ENCODE results near the gene CASK. TPM values are rescaled to one million over a fixed set of nuclear protein-coding genes. Genes with fewer than 3 reads are reported as not detected.

The CASK gene
- total and polyA plus RNA-seq, 8 donors: 7.3 to 82.0 (median 32.3) TPM

- H3K4me3 ChIP-seq: no peak overlapping the region
- no peak for DNase-seq
- no peak overlapping the region for H3K27ac ChIP-seq
- intact Hi-C loops (cut with DNase I; ENCODE audit: low total_unique reads): no loop called here
- peaks cover 0 to 20% (median 5%) of the 10 kb centered on the region in 4 donors for H3K4me1 ChIP-seq
- WGBS, 5 donors: 47 to 85% (median 73%) methylated on average over 1 of the region's 1 CpG
- H3K27me3 ChIP-seq: no peaks in the 10 kb centered on the region
- H3K9me3 ChIP-seq: no peaks in the 10 kb centered on the region
- TF ChIP-seq POLR2AphosphoS5 (IDR thresholded peaks at IDR 0.05): no peak
- no peak for TF ChIP-seq POLR2A (IDR thresholded peaks at IDR 0.05)
- TF ChIP-seq EP300 (IDR thresholded peaks at IDR 0.05): no peak
- no peaks in the 10 kb centered on the region for H3K36me3 ChIP-seq
Measured at GRCh38 chrX:41913476-41913875, 9.9 kb downstream of the CASK start.

GRCh38 chrX:41912923-41913322 lies 10.4 kb downstream of the CASK start:
- Histone ChIP-seq H3K9me3 (no peaks in the 10 kb centered on the region), H3K27me3 (no peaks in the 10 kb centered on the region), H3K36me3 (no peaks in the 10 kb centered on the region), H3K4me1 (peaks cover 0 to 25% (median 5%) of the 10 kb centered on the region in 4 donors), H3K27ac (no peak overlapping the region), H3K4me3 (no peak overlapping the region)
- intact Hi-C loops (cut with DNase I; ENCODE audit: low total_unique reads): no loop called here
- TF ChIP-seq EP300 (IDR thresholded peaks at IDR 0.05) (no peak), POLR2AphosphoS5 (IDR thresholded peaks at IDR 0.05) (no peak), POLR2A (IDR thresholded peaks at IDR 0.05) (no peak)
- TF ChIP-seq, protein P1, sequence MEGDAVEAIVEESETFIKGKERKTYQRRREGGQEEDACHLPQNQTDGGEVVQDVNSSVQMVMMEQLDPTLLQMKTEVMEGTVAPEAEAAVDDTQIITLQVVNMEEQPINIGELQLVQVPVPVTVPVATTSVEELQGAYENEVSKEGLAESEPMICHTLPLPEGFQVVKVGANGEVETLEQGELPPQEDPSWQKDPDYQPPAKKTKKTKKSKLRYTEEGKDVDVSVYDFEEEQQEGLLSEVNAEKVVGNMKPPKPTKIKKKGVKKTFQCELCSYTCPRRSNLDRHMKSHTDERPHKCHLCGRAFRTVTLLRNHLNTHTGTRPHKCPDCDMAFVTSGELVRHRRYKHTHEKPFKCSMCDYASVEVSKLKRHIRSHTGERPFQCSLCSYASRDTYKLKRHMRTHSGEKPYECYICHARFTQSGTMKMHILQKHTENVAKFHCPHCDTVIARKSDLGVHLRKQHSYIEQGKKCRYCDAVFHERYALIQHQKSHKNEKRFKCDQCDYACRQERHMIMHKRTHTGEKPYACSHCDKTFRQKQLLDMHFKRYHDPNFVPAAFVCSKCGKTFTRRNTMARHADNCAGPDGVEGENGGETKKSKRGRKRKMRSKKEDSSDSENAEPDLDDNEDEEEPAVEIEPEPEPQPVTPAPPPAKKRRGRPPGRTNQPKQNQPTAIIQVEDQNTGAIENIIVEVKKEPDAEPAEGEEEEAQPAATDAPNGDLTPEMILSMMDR (IDR thresholded peaks at IDR 0.05): no peak
- WGBS, 5 donors: 62 to 88% (median 71%) methylated on average over 4 of the region's 4 CpGs
- peak in 1 of 2 donors; percentile 36 for DNase-seq

DNA sequence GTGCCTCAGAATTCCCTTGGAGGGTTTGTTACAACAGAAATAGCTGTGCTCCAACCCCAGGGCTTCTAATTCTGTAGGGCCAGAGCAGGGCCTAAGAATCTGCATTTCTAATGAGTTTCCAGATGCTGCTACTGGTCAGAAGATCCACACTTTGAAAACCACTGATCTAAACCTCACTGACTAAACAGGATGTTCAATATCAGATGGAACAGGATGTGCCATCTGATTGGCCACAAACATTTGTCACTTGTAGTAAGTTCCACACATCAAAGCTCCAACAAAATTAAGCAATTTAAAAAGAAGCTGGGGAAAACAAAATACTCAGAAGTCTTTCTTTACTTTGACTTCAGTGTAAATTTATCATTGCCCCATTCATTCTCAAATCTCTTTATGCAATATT lies 14.3 kb downstream of the CASK start:
- intact Hi-C loops (cut with DNase I; ENCODE audit: low total_unique reads): no loop called here
- Histone ChIP-seq H3K9me3 (no peaks in the 10 kb centered on the region), H3K4me1 (peaks cover 0 to 27% (median 5%) of the 10 kb centered on the region in 4 donors), H3K27ac (no peak overlapping the region), H3K4me3 (no peak overlapping the region), H3K27me3 (no peaks in the 10 kb centered on the region), H3K36me3 (no peaks in the 10 kb centered on the region)
- TF ChIP-seq, protein P1 (IDR thresholded peaks at IDR 0.05): no peak
- TF ChIP-seq POLR2AphosphoS5 (IDR thresholded peaks at IDR 0.05) (no peak), EP300 (IDR thresholded peaks at IDR 0.05) (no peak), POLR2A (IDR thresholded peaks at IDR 0.05) (no peak)
- no peak for DNase-seq

- intact Hi-C loops (cut with DNase I; ENCODE audit: low total_unique reads): no loop called here
- Histone ChIP-seq H3K4me3 (no peak overlapping the region), H3K27ac (no peak overlapping the region), H3K36me3 (no peaks in the 10 kb centered on the region), H3K9me3 (no peaks in the 10 kb centered on the region), H3K4me1 (peaks cover 0 to 18% (median 4%) of the 10 kb centered on the region in 4 donors), H3K27me3 (no peaks in the 10 kb centered on the region)
- no peak for TF ChIP-seq POLR2A (IDR thresholded peaks at IDR 0.05)
- TF ChIP-seq, protein P1 (IDR thresholded peaks at IDR 0.05): no peak
- TF ChIP-seq POLR2AphosphoS5 (IDR thresholded peaks at IDR 0.05): no peak
- no peak for TF ChIP-seq EP300 (IDR thresholded peaks at IDR 0.05)
- WGBS, 5 donors: 89 to 99% (median 92%) methylated on average over 3 of the region's 3 CpGs
- no peak for DNase-seq
Measured at GRCh38 chrX:41906515-41907187, 16.7 kb downstream of the CASK start.

- Histone ChIP-seq H3K4me1 (peaks cover 0 to 8% (median 0%) of the 10 kb centered on the region in 4 donors), H3K36me3 (no peaks in the 10 kb centered on the region), H3K9me3 (peaks cover 0 to 22% (median 0%) of the 10 kb centered on the region in 4 donors), H3K4me3 (no peak overlapping the region), H3K27ac (no peak overlapping the region), H3K27me3 (no peaks in the 10 kb centered on the region)
- 41 to 83% (median 75%) methylated on average over 1 of the region's 1 CpG for WGBS, 5 donors
- intact Hi-C loops (cut with DNase I; ENCODE audit: low total_unique reads): no loop called here
- no peak for TF ChIP-seq POLR2AphosphoS5 (IDR thresholded peaks at IDR 0.05)
- TF ChIP-seq, protein P1 (IDR thresholded peaks at IDR 0.05): no peak
- no peak for DNase-seq
Measured at GRCh38 chrX:41903544-41903943, 19.8 kb downstream of the CASK start.

Measured in stomach (tissue), 9 donors.